Pancreas (tissue), 10 donors: ENCODE results near the gene MAP2K2. TPM values are rescaled to one million over a fixed set of nuclear protein-coding genes. Genes with fewer than 3 reads are reported as not detected.

Experiments
- ATAC-seq, 4 donors: fragments of 200-7000 bp; cut with Tn5 transposase; one replicate each; pipeline versions ENCODE4 v1.8.0 to v1.9.1; 2020; ENCODE audit warnings: mild to moderate bottlenecking in 4 of 4, moderate library complexity in 4 of 4
- DNase-seq, 6 donors: peaks; one replicate each; pipeline ENCODE4 v3.0.0-alpha.2; 2020
- FAIRE-seq: peaks from 2 replicates; lab custom pipeline; 2012; peaks lifted over from hg19 to GRCh38; lab: Jason Lieb, UNC
- H3K27ac ChIP-seq, 4 donors: fragments of 200-600 bp; sonication (generic); 1 replicate in 3 of 4; 2 replicates in 1 of 4; pipeline versions ENCODE4 v1.5.0 to v1.8.0; 2020
- H3K27me3 ChIP-seq, 4 donors: fragments of 200-600 bp; one replicate each; pipeline ENCODE4 v1.8.0; 2021
- H3K36me3 ChIP-seq, 3 donors: fragments of 200-600 bp; sonication (generic) in 1 of 3; one replicate each; pipeline versions ENCODE4 v1.5.0 to v1.8.0; 2020 to 2021
- H3K4me1 ChIP-seq, 3 donors: fragments of 200-600 bp; one replicate each; pipeline ENCODE4 v1.8.0; 2021
- H3K4me3 ChIP-seq, 4 donors: fragments of 200-600 bp; sonication (generic) in 2 of 4; one replicate each; pipeline versions ENCODE4 v1.5.0 to v1.8.0; 2020 to 2021
- H3K9me3 ChIP-seq, 4 donors: fragments of 200-600 bp; one replicate each; pipeline ENCODE4 v1.8.0; 2021
- CTCF ChIP-seq, 4 donors: fragments of 200-600 bp; sonication (generic) in 3 of 4; IDR thresholded peaks; one replicate each; pipeline versions ENCODE4 v1.5.0 to v1.8.0; 2021; ENCODE audit warnings: antibody characterized with exemption in 4 of 4
- WGBS, 2 donors: extraction: QIAGEN DNeasy Blood & Tissue Kit; methylation state at CpG; one replicate each; pipeline ENCODE4 v1.1.7; 2013; 5-methylcytosine and 5-hydroxymethylcytosine counted together
- intact Hi-C, 3 donors: fragments of 100-400 bp; cut with DNase I; formaldehyde crosslinking; loops; one replicate each; pipeline versions ENCODE4 v1.11.1 to v1.14.2; 2022
- polyA plus RNA-seq, 2 donors: library from polyadenylated mRNA; stranded (reverse); fragments of 200-250 nt; gene quantifications; one replicate each; pipeline ENCODE4 v1.2.3, GENCODE V29; 2013
- total RNA-seq, 6 donors: library from RNA; stranded (reverse); fragmentation: NEBNext Ultra II Directional in 4 of 6; extraction: Animal tissue kit (Norgen Biotek cat#: 25700) in 4 of 6; gene quantifications; one replicate each; pipeline versions ENCODE4 v1.2.1 to v1.2.4, GENCODE V29; 2021 to 2023
- donor health status: healthy with polysubstance abuse.
- donor health status: DM: no; HTN: no; CAD: no; lungs with moderate emphysema.
- donor health status: DM: no; HTN: no; CAD: no.
- donor health status: control.
- donor health status: control.
- donor health status: Bipolar disorder and iron deficiency.
- donor health status: DM: yes; HTN: yes; CAD: no.
- donor health status: DM: no; HTN: no; CAD: no.
- donor health status: DM: no; HTN: no; CAD: no.
- donor health status: DM: yes; HTN: yes; CAD: no.

MAP2K2 gene
- total and polyA plus RNA-seq, 8 donors = 52.4 to 183 (median 74.2) TPM

- no peak for DNase-seq
Observed at GRCh38 chr19:4121815-4122214, 2.1 kb downstream of the MAP2K2 start.

GRCh38 chr19:4121273-4121612, 2.7 kb downstream of the MAP2K2 start:
- peaks cover 0 to 8% (median 7%) of the 10 kb centered on the region in 3 donors for H3K4me1 ChIP-seq
- DNase-seq (no peak), ATAC-seq (no peak), FAIRE-seq (no peak)
- 94 to 98% methylated on average over 5 of the region's 5 CpGs for WGBS, 2 donors
- no peaks in the 10 kb centered on the region for H3K9me3 ChIP-seq
- H3K36me3 ChIP-seq = no peaks in the 10 kb centered on the region
- no peak overlapping the region for H3K27ac ChIP-seq
- no peaks in the 10 kb centered on the region for H3K27me3 ChIP-seq
- intact Hi-C loops = no loop called here
- TF ChIP-seq CTCF (IDR thresholded peaks at IDR 0.05) = no peak
- H3K4me3 ChIP-seq = no peak overlapping the region

More at GRCh38 chr19:4121815-4122214, 2.1 kb downstream of the MAP2K2 start:
- WGBS, 2 donors = 92 to 97% methylated on average over 4 of the region's 4 CpGs
- Histone ChIP-seq H3K4me3 (no peak overlapping the region), H3K36me3 (no peaks in the 10 kb centered on the region), H3K27ac (no peak overlapping the region), H3K9me3 (no peaks in the 10 kb centered on the region), H3K27me3 (no peaks in the 10 kb centered on the region), H3K4me1 (peaks cover 0 to 8% (median 7%) of the 10 kb centered on the region in 3 donors)
- no peak for ATAC-seq
- no peak for FAIRE-seq
- intact Hi-C loops = no loop called here
- no peak for TF ChIP-seq CTCF (IDR thresholded peaks at IDR 0.05)

- peak in 1 of 6 donors; percentile 74 for DNase-seq
- 86% methylated on average over 21 of the region's 21 CpGs for WGBS, 2 donors
- no peak for FAIRE-seq
- no peak overlapping the region for H3K4me3 ChIP-seq
- H3K9me3 ChIP-seq = no peaks in the 10 kb centered on the region
- TF ChIP-seq CTCF (IDR thresholded peaks at IDR 0.05) = no peak
- no peak overlapping the region for H3K27ac ChIP-seq
- intact Hi-C loops = no loop called here
- no peaks in the 10 kb centered on the region for H3K27me3 ChIP-seq
- no peaks in the 10 kb centered on the region for H3K36me3 ChIP-seq
- no peak for ATAC-seq
- H3K4me1 ChIP-seq = peaks cover 0 to 8% (median 7%) of the 10 kb centered on the region in 3 donors
Observed at GRCh38 chr19:4120559-4121272, 3.2 kb downstream of the MAP2K2 start.

GRCh38 chr19:4119763-4120162, 4.2 kb downstream of the MAP2K2 start:
- no peak for FAIRE-seq
- Histone ChIP-seq H3K4me3 (no peak overlapping the region), H3K27me3 (no peaks in the 10 kb centered on the region), H3K4me1 (peaks cover 0 to 8% (median 7%) of the 10 kb centered on the region in 3 donors), H3K27ac (no peak overlapping the region), H3K36me3 (no peaks in the 10 kb centered on the region), H3K9me3 (no peaks in the 10 kb centered on the region)
- no peak for TF ChIP-seq CTCF (IDR thresholded peaks at IDR 0.05)
- 86 to 88% methylated on average over 13 of the region's 13 CpGs for WGBS, 2 donors
- no peak for ATAC-seq
- DNase-seq = no peak
- intact Hi-C loops = no loop called here

- H3K36me3 ChIP-seq = peaks cover 0 to 6% (median 0%) of the 10 kb centered on the region in 3 donors
- FAIRE-seq = no peak
- no peaks in the 10 kb centered on the region for H3K4me1 ChIP-seq
Observed at GRCh38 chr19:4115818-4116385, 8.0 kb downstream of the MAP2K2 start.

More at GRCh38 chr19:4115818-4116385, 8.0 kb downstream of the MAP2K2 start:
- no peaks in the 10 kb centered on the region for H3K27me3 ChIP-seq
- H3K27ac ChIP-seq = no peak overlapping the region
- DNase-seq (no peak), ATAC-seq (no peak)
- H3K4me3 ChIP-seq = no peak overlapping the region
- no peak for TF ChIP-seq CTCF (IDR thresholded peaks at IDR 0.05)
- WGBS, 2 donors = 88 to 94% methylated on average over 13 of the region's 13 CpGs
- H3K9me3 ChIP-seq = no peaks in the 10 kb centered on the region
- intact Hi-C loops = no loop called here
